ENCODE results near the gene ZBED4.

DNA sequence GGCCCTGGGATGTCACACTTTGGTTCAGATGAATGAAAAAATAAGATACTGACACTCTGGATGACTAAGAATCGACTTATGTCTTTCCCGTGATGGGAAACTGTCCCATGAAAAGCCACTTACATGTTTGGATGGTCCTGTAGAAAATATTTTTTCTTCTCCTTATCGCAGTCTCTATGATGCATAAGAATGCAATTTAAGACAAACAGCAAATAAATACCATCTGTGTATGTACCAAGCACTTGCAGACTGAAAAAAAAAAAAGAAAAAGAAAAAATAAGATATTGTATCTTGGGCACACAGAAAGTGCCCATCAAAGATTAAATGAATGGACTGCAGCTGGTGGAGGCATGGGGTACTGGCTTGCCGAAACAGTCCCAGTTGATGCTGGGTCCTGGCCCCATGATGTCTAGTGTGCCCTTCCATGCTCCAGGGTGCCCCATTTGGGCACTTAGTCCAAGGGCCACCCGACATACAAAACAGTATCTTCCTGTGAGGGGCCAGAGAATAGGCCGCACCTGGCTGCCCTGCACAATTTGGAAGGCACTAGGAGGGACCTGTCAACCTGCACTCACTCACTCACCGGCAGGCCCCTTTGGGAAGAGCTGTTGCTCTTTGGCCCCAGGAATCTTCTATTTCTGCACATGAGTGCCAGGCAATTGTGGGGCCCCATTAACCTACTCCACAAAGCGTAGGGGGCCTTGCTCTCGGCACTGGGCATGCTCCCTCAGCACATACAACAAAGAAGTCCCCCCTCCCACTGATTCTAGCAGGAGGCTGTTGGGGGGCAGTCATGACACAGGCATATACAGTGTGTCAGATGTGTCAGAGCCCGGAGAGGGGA lies 2.5 kb upstream of the ZBED4 start:
- TF ChIP-seq, protein P1, sequence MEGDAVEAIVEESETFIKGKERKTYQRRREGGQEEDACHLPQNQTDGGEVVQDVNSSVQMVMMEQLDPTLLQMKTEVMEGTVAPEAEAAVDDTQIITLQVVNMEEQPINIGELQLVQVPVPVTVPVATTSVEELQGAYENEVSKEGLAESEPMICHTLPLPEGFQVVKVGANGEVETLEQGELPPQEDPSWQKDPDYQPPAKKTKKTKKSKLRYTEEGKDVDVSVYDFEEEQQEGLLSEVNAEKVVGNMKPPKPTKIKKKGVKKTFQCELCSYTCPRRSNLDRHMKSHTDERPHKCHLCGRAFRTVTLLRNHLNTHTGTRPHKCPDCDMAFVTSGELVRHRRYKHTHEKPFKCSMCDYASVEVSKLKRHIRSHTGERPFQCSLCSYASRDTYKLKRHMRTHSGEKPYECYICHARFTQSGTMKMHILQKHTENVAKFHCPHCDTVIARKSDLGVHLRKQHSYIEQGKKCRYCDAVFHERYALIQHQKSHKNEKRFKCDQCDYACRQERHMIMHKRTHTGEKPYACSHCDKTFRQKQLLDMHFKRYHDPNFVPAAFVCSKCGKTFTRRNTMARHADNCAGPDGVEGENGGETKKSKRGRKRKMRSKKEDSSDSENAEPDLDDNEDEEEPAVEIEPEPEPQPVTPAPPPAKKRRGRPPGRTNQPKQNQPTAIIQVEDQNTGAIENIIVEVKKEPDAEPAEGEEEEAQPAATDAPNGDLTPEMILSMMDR (IDR thresholded peaks at IDR 0.05): no peak
- no peak for TF ChIP-seq POLR2A (IDR thresholded peaks at IDR 0.05)
- TF ChIP-seq EP300 (IDR thresholded peaks at IDR 0.05): no peak
